Measurements from ENCODE around the gene NUDT12.
A peak's percentile ranks its signal among the peaks of the same experiment; 100 is the strongest.

DNA sequence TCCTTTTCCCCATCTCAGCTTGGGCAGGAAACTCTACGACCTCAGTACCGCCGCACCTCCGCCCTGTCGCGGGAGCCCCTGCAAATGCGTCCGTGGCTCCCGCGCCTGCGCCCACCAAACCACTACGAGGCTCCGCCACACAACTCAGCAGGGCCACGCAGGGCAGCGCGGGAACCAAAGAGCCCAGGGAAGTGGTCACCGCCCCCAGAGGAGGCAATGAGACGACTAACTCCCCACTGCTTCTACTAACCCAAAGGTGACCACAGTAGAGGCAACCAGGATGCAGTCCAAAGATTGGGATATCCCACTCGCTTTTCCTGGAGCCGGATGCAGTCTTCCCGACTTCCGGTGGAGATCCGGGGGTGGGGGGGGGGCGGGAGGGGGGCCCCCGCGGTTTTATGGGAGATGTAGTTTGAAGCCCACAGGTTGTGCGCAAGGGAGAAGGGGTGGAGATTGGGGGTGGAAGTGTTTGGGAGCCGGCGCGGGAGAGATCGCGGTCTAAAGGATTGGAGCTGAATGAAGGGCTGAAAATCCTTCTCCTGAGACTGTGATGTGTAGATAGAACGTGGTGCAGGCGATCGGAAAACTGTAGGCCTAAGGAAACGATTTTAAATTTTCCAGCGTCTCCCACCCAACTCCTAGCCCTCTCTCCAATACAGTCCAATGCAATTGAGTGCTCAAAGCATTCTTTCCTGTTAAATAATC is at the start of gene NUDT12:
- TF ChIP-seq, protein P1, sequence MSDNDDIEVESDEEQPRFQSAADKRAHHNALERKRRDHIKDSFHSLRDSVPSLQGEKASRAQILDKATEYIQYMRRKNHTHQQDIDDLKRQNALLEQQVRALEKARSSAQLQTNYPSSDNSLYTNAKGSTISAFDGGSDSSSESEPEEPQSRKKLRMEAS (IDR thresholded peaks at IDR 0.05): peak; percentile 60
- no peak for TF ChIP-seq EZH2 (IDR thresholded peaks at IDR 0.05)
- TF ChIP-seq, protein P2, sequence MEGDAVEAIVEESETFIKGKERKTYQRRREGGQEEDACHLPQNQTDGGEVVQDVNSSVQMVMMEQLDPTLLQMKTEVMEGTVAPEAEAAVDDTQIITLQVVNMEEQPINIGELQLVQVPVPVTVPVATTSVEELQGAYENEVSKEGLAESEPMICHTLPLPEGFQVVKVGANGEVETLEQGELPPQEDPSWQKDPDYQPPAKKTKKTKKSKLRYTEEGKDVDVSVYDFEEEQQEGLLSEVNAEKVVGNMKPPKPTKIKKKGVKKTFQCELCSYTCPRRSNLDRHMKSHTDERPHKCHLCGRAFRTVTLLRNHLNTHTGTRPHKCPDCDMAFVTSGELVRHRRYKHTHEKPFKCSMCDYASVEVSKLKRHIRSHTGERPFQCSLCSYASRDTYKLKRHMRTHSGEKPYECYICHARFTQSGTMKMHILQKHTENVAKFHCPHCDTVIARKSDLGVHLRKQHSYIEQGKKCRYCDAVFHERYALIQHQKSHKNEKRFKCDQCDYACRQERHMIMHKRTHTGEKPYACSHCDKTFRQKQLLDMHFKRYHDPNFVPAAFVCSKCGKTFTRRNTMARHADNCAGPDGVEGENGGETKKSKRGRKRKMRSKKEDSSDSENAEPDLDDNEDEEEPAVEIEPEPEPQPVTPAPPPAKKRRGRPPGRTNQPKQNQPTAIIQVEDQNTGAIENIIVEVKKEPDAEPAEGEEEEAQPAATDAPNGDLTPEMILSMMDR (IDR thresholded peaks at IDR 0.05 in 2 of 3, conservative IDR thresholded peaks at IDR 0.05 in 1 of 3; ENCODE audit: borderline replicate concordance in 1 of 3, insufficient read depth in 1 of 3, low read depth in 2 of 3, low read length in 2 of 3): no peak
- TF ChIP-seq EZH2phosphoT487 (IDR thresholded peaks at IDR 0.05; ENCODE audit: borderline replicate concordance): no peak
- peak; percentile 75 for TF ChIP-seq POLR2A (IDR thresholded peaks at IDR 0.05; ENCODE audit: borderline replicate concordance, extremely low read depth, insufficient read depth, insufficient read length)
- TF ChIP-seq FOSL1 (IDR thresholded peaks at IDR 0.05; ENCODE audit: low read depth): no peak
- TF ChIP-seq ZFX (IDR thresholded peaks at IDR 0.05): peak; percentile 51; the same call in 1 of the 2 replicates
- TF ChIP-seq YY1 (IDR thresholded peaks at IDR 0.05; ENCODE audit: extremely low read depth, insufficient replicate concordance, low read depth, low read length): no peak

Measured in HCT116 (cell line).